ENCODE results near the gene LRFN4.

LRFN4 gene

GRCh38 chr11:66847461-66848232 lies 9.2 kb upstream of the LRFN4 start:
- H3K4me1 ChIP-seq (ENCODE audit: low read length) = peaks cover 14% of the 10 kb centered on the region
- H3K36me3 ChIP-seq (replicated peaks; ENCODE audit: insufficient read depth, low read length) = no peaks in the 10 kb centered on the region
- H3K9ac ChIP-seq (ENCODE audit: low read length) = no peak overlapping the region
- H3K79me2 ChIP-seq (ENCODE audit: low read length) = peaks cover 32% of the 10 kb centered on the region
- H3K9me2 ChIP-seq (replicated peaks; ENCODE audit: insufficient read depth, low read length) = no peaks in the 10 kb centered on the region
- H2AFZ ChIP-seq (ENCODE audit: low read length) = no peak overlapping the region
- no peak for DNase-seq
- no peaks in the 10 kb centered on the region for H3K27me3 ChIP-seq (replicated peaks; ENCODE audit: insufficient read depth, low read length)
- H3K9me3 ChIP-seq (replicated peaks; ENCODE audit: insufficient read depth, low read length) = no peaks in the 10 kb centered on the region
- TF ChIP-seq EZH2phosphoT487 (IDR thresholded peaks at IDR 0.05; ENCODE audit: low read length) = no peak
- TF ChIP-seq EZH2 (optimal IDR thresholded peaks at IDR 0.05; ENCODE audit: low read depth, low read length) = no peak
- no peak for TF ChIP-seq CTCF (IDR thresholded peaks at IDR 0.05; ENCODE audit: low read length)
- H3K4me3 ChIP-seq (ENCODE audit: low read length) = no peak overlapping the region
- H3F3A ChIP-seq (ENCODE audit: insufficient read depth, low read length) = no peaks in the 10 kb centered on the region
- no peaks in the 10 kb centered on the region for H4K20me1 ChIP-seq (ENCODE audit: insufficient read depth, low read length)
- H3K4me2 ChIP-seq (ENCODE audit: low read depth, low read length) = no peak overlapping the region
- H3K27ac ChIP-seq (ENCODE audit: low read length) = no peak overlapping the region

GRCh38 chr11:66848671-66849500 lies 8.0 kb upstream of the LRFN4 start:
- no peak overlapping the region for H3K4me2 ChIP-seq (ENCODE audit: low read depth, low read length)
- peaks cover 14% of the 10 kb centered on the region for H3K4me1 ChIP-seq (ENCODE audit: low read length)
- no peak overlapping the region for H3K9ac ChIP-seq (ENCODE audit: low read length)
- H3F3A ChIP-seq (ENCODE audit: insufficient read depth, low read length) = no peaks in the 10 kb centered on the region
- H3K27ac ChIP-seq (ENCODE audit: low read length) = no peak overlapping the region
- H3K4me3 ChIP-seq (ENCODE audit: low read length) = no peak overlapping the region
- no peaks in the 10 kb centered on the region for H3K36me3 ChIP-seq (replicated peaks; ENCODE audit: insufficient read depth, low read length)
- no peaks in the 10 kb centered on the region for H3K27me3 ChIP-seq (replicated peaks; ENCODE audit: insufficient read depth, low read length)
- no peak overlapping the region for H2AFZ ChIP-seq (ENCODE audit: low read length)
- no peaks in the 10 kb centered on the region for H4K20me1 ChIP-seq (ENCODE audit: insufficient read depth, low read length)
- peaks cover 21% of the 10 kb centered on the region for H3K79me2 ChIP-seq (ENCODE audit: low read length)
- H3K9me3 ChIP-seq (replicated peaks; ENCODE audit: insufficient read depth, low read length) = no peaks in the 10 kb centered on the region
- TF ChIP-seq EZH2phosphoT487 (IDR thresholded peaks at IDR 0.05; ENCODE audit: low read length) (no peak), EZH2 (optimal IDR thresholded peaks at IDR 0.05; ENCODE audit: low read depth, low read length) (no peak), CTCF (IDR thresholded peaks at IDR 0.05; ENCODE audit: low read length) (no peak)
- no peak for DNase-seq
- no peaks in the 10 kb centered on the region for H3K9me2 ChIP-seq (replicated peaks; ENCODE audit: insufficient read depth, low read length)

- H4K20me1 ChIP-seq (ENCODE audit: insufficient read depth, low read length) = no peaks in the 10 kb centered on the region
- no peak overlapping the region for H3K4me3 ChIP-seq (ENCODE audit: low read length)
- no peaks in the 10 kb centered on the region for H3F3A ChIP-seq (ENCODE audit: insufficient read depth, low read length)
- peaks cover 13% of the 10 kb centered on the region for H3K79me2 ChIP-seq (ENCODE audit: low read length)
- H3K27ac ChIP-seq (ENCODE audit: low read length) = no peak overlapping the region
- H2AFZ ChIP-seq (ENCODE audit: low read length) = no peak overlapping the region
- H3K4me2 ChIP-seq (ENCODE audit: low read depth, low read length) = no peak overlapping the region
- H3K9me2 ChIP-seq (replicated peaks; ENCODE audit: insufficient read depth, low read length) = no peaks in the 10 kb centered on the region
- no peaks in the 10 kb centered on the region for H3K36me3 ChIP-seq (replicated peaks; ENCODE audit: insufficient read depth, low read length)
- DNase-seq = no peak
- TF ChIP-seq EZH2 (optimal IDR thresholded peaks at IDR 0.05; ENCODE audit: low read depth, low read length) (no peak), EZH2phosphoT487 (IDR thresholded peaks at IDR 0.05; ENCODE audit: low read length) (no peak), CTCF (IDR thresholded peaks at IDR 0.05; ENCODE audit: low read length) (no peak)
- H3K9me3 ChIP-seq (replicated peaks; ENCODE audit: insufficient read depth, low read length) = no peaks in the 10 kb centered on the region
- H3K27me3 ChIP-seq (replicated peaks; ENCODE audit: insufficient read depth, low read length) = no peaks in the 10 kb centered on the region
- peaks cover 8% of the 10 kb centered on the region for H3K4me1 ChIP-seq (ENCODE audit: low read length)
- no peak overlapping the region for H3K9ac ChIP-seq (ENCODE audit: low read length)
Measured at GRCh38 chr11:66849501-66850234, 7.2 kb upstream of the LRFN4 start.
